Ishikawa (cell line): ENCODE data around the gene ADAMTS15.

Experiments used
- CEBPB ChIP-seq: IDR thresholded peaks from 2 replicates; pipeline ENCODE4 v1.6.1; 2012
- CREB1 ChIP-seq: IDR thresholded peaks from 2 replicates; pipeline ENCODE4 v1.6.1; 2012; ENCODE audit warnings: low read depth
- EGR1 ChIP-seq: IDR thresholded peaks from 2 replicates; pipeline ENCODE4 v1.6.1; 2012
- EP300 ChIP-seq: IDR thresholded peaks from 2 replicates; pipeline ENCODE4 v1.6.1; 2012; ENCODE audit warnings: borderline replicate concordance
- FOXM1 ChIP-seq: IDR thresholded peaks from 2 replicates; pipeline ENCODE4 v1.6.1; 2012; ENCODE audit warnings: low read depth, borderline replicate concordance
- NFIC ChIP-seq: IDR thresholded peaks from 2 replicates; pipeline ENCODE4 v1.6.1; 2012
- RAD21 ChIP-seq: IDR thresholded peaks from 2 replicates; pipeline ENCODE4 v1.6.1; 2012; ENCODE audit warnings: low read depth
- TAF1 ChIP-seq: IDR thresholded peaks from 2 replicates; pipeline ENCODE4 v1.6.1; 2012; ENCODE audit warnings: low read depth, mild to moderate bottlenecking
- TCF12 ChIP-seq: IDR thresholded peaks from 2 replicates; pipeline ENCODE4 v1.6.1; 2012; ENCODE audit warnings: low read depth
- TEAD4 ChIP-seq: IDR thresholded peaks from 2 replicates; pipeline ENCODE4 v1.6.1; 2012
- YY1 ChIP-seq: IDR thresholded peaks from 2 replicates; pipeline ENCODE4 v1.6.1; 2012; ENCODE audit warnings: low read depth
- ZBTB7A ChIP-seq: IDR thresholded peaks from 2 replicates; pipeline ENCODE4 v1.6.1; 2012; ENCODE audit warnings: low read depth
- TF ChIP-seq, protein P1 (sequence below): IDR thresholded peaks from 2 replicates; pipeline ENCODE4 v1.6.1; 2012; ENCODE audit warnings: low read depth, mild to moderate bottlenecking
- TF ChIP-seq, protein P2 (sequence below): IDR thresholded peaks from 2 replicates; pipeline ENCODE4 v1.6.1; 2012
- TF ChIP-seq, protein P3 (sequence below): IDR thresholded peaks from 2 replicates; pipeline ENCODE4 v1.6.1; 2012

Gene ADAMTS15

DNA sequence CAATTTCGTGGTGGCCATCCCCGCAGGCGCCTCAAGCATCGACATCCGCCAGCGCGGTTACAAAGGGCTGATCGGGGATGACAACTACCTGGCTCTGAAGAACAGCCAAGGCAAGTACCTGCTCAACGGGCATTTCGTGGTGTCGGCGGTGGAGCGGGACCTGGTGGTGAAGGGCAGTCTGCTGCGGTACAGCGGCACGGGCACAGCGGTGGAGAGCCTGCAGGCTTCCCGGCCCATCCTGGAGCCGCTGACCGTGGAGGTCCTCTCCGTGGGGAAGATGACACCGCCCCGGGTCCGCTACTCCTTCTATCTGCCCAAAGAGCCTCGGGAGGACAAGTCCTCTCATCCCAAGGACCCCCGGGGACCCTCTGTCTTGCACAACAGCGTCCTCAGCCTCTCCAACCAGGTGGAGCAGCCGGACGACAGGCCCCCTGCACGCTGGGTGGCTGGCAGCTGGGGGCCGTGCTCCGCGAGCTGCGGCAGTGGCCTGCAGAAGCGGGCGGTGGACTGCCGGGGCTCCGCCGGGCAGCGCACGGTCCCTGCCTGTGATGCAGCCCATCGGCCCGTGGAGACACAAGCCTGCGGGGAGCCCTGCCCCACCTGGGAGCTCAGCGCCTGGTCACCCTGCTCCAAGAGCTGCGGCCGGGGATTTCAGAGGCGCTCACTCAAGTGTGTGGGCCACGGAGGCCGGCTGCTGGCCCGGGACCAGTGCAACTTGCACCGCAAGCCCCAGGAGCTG lies 24.8 kb downstream of the ADAMTS15 start:
- TF ChIP-seq FOXM1 (no peak), TEAD4 (no peak), CEBPB (no peak), ZBTB7A (no peak), YY1 (no peak), RAD21 (no peak)
- TF ChIP-seq, protein P1, sequence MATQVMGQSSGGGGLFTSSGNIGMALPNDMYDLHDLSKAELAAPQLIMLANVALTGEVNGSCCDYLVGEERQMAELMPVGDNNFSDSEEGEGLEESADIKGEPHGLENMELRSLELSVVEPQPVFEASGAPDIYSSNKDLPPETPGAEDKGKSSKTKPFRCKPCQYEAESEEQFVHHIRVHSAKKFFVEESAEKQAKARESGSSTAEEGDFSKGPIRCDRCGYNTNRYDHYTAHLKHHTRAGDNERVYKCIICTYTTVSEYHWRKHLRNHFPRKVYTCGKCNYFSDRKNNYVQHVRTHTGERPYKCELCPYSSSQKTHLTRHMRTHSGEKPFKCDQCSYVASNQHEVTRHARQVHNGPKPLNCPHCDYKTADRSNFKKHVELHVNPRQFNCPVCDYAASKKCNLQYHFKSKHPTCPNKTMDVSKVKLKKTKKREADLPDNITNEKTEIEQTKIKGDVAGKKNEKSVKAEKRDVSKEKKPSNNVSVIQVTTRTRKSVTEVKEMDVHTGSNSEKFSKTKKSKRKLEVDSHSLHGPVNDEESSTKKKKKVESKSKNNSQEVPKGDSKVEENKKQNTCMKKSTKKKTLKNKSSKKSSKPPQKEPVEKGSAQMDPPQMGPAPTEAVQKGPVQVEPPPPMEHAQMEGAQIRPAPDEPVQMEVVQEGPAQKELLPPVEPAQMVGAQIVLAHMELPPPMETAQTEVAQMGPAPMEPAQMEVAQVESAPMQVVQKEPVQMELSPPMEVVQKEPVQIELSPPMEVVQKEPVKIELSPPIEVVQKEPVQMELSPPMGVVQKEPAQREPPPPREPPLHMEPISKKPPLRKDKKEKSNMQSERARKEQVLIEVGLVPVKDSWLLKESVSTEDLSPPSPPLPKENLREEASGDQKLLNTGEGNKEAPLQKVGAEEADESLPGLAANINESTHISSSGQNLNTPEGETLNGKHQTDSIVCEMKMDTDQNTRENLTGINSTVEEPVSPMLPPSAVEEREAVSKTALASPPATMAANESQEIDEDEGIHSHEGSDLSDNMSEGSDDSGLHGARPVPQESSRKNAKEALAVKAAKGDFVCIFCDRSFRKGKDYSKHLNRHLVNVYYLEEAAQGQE, result no peak
- TF ChIP-seq, protein P2, sequence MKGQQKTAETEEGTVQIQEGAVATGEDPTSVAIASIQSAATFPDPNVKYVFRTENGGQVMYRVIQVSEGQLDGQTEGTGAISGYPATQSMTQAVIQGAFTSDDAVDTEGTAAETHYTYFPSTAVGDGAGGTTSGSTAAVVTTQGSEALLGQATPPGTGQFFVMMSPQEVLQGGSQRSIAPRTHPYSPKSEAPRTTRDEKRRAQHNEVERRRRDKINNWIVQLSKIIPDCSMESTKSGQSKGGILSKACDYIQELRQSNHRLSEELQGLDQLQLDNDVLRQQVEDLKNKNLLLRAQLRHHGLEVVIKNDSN, result no peak

DNA sequence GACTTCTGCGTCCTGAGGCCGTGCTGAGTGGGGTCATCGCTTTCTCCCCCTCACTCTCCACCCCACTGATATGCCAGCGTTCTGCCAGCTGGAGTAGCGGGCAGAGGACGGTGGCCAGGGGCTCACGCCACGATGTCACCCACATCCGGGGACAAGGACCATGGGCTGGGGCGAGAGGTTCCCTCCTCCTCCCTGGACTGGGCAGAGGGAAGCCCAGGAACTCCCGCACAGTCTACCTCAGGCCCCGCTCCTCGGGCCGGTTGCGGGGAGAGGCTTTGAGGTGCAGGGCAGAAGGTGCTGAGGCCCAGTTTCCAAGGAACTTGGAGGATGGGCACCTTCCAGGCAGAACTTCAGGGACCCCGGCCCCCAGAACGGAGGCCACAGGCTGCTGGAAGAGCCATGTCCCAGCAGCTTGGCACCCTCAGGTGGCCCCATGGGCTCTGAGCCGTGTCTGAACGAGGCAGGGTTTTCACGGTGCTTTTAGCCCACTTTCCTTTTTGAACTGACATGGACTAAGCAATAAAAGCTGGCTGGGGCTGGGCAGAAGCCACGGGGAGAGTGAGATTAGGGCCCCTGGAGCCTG lies 25.4 kb downstream of the ADAMTS15 start:
- no peak for TF ChIP-seq NFIC
- TF ChIP-seq EGR1, result no peak
- TF ChIP-seq, protein P3, sequence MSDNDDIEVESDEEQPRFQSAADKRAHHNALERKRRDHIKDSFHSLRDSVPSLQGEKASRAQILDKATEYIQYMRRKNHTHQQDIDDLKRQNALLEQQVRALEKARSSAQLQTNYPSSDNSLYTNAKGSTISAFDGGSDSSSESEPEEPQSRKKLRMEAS, result no peak
- TF ChIP-seq YY1, result no peak
- no peak for TF ChIP-seq CEBPB
- TF ChIP-seq, protein P2, result no peak
- TF ChIP-seq RAD21, result no peak
- TF ChIP-seq FOXM1, result no peak
- no peak for TF ChIP-seq ZBTB7A

DNA sequence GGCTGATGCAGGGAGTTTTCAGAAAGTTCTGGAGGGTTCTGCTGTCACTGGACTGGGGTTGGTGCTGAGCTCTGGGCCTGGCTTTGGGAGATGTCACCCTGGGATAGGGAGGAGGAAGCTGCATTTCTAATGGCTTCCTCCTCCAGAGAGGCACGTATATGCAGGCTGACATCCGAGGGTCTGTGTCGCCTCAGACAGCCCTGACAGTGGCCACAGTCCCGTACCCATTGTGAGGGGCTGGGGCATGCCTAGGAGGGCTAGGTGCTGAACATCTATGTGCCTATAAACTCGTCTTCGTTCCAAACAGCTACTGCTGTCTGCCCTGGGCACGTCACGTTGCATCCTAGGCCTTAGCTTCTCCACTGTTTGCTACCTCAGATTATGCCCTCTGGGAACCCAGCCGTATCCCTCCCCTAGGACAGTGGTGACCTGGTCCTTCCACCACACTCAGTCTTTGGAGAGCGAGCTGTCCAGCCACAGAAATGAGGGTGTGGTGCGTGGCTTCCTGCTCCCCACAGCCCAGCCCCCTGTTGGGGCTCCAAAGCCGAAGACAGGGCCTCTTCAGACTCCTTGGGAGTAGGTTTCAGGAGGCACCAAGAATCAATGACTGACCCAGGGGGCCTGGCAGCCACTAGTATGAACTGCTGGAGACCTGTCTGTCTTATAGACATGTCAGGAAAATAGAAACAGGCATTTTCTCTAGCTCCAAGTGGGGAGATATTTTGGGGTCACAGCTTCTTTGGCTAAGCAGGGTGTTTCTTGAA lies 26.4 kb downstream of the ADAMTS15 start:
- no peak for TF ChIP-seq TCF12
- no peak for TF ChIP-seq TEAD4
- TF ChIP-seq, protein P1, result no peak
- TF ChIP-seq ZBTB7A, result no peak
- TF ChIP-seq TAF1, result no peak
- no peak for TF ChIP-seq EGR1
- TF ChIP-seq CEBPB, result no peak
- TF ChIP-seq, protein P3, result no peak
- no peak for TF ChIP-seq EP300

DNA sequence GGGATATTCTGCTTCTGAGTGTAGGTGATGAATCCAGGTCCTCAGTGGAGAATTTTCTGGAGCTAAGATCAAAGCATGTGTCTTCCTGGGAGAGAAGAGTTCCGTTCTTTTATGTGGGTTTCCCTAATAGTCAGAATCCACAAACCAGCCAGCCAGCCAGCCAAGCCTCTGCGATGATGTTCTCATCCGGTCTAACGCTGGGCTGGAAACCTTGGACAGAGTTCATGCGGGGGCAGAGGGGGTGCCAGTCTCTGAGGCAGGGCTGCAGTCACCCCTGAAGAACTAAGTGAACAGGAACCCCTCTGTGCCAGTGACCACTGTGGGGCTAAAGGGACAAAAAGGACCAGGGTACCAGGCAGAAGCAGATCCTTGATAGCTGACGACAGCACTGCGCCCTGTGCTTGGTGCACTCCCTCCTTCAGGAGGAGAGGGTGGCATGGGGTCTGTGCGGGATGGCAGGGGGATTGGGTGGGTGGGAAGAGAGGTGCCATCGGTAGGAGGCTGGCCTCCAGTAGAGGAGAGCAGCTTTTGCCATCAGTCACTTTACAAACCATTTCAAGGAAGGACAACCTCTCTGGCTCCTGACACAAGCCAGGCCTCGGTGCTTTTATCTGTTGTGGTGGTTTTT lies 27.1 kb downstream of the ADAMTS15 start:
- TF ChIP-seq CEBPB, result no peak
- TF ChIP-seq, protein P2, result no peak
- TF ChIP-seq FOXM1, result no peak
- no peak for TF ChIP-seq YY1
- no peak for TF ChIP-seq TCF12
- TF ChIP-seq, protein P1, result no peak
- TF ChIP-seq EGR1, result no peak
- TF ChIP-seq TAF1, result no peak
- TF ChIP-seq, protein P3, result no peak
- TF ChIP-seq NFIC, result no peak
- no peak for TF ChIP-seq CREB1
- no peak for TF ChIP-seq TEAD4
- no peak for TF ChIP-seq ZBTB7A
- no peak for TF ChIP-seq EP300
- no peak for TF ChIP-seq RAD21
